GM19043 (cell line): Measurements from ENCODE around the gene PRODH.
"Not testable (repeated sequence)": the region's sequence is repeated elsewhere in the genome, so short reads cannot be mapped to it uniquely, and the experiment has no call there.

ENCODE experiments used
- ATAC-seq: cut with Tn5 transposase; IDR thresholded peaks from one replicate; pipeline ENCODE4 v1.9.1; 2021; ENCODE audit warnings: low read depth; ENCODE audit not compliant: unreplicated experiment

Gene PRODH

DNA sequence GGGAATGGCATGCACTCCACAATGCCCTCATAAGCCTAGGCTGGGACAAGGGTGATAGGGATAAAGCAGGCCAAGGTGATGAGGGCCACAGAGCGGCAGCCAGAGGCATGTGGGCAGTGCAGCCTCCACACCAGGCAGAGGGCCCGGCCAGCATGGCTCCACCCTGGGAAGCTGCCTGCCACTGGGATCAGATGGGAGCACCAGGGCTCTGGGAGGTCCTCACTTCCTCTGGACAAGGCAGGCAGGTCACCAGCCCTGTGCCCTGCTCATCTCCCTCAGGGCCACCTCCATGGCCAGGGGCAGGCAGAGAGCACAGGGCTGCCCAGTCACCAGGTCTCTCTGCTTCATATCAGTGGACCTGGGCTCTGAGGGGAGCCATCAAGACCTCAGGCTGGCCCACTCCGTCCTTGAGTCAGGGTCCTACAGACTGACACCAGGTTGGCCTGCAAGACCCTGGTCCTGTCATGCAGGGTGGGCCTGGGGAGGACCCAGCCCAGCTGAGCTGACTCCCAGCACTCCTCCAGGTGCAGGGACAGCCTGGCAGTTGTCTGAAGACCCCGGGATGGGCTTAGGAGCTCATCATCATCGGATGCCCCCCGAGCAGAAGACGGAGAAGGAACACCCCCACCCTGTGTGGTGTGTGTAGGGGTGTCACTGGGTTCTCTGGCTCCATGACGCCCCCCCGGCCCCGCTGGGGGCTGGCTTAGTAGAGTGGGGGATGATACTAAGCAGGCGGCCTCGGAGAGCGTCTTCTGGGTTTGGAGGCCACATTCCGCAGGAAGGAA is 33.3 kb upstream of the PRODH start:
- not testable (repeated sequence) for ATAC-seq

DNA sequence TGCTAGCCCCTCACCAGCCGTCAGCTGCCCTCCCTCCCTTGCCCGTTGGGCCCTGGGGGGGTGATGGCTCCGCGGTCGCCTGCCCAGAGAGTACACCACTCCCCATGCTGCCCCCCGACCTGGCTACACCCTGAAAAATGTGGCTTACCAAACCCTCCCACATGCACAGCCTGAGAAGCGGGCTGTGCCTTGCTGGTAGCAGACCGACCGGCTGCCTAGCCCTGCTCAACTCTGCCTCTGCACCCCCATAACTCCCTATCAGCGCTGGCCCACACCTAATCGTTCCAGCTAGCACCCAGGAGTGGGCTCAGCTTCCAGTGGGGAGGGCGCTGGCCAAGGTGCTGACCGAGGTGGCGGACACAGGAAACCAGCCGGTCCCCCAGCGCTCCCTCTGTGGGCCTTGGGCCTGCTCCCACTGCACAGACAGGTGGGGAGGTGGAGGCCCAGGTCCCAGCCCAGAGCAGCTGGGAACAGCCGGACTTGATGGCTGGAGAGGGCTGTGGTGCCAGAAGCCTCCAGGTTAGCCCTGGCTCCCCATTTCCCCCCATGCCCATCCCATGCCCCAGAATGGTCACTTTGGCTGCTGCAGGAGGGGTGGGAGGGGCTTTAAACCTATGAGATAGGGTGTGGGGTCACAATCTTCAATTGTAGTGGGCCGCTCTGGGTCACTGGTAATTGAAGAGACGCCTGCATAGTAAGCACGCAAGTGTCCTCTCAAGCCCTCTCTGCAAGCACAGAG is 32.1 kb upstream of the PRODH start:
- ATAC-seq: no peak

DNA sequence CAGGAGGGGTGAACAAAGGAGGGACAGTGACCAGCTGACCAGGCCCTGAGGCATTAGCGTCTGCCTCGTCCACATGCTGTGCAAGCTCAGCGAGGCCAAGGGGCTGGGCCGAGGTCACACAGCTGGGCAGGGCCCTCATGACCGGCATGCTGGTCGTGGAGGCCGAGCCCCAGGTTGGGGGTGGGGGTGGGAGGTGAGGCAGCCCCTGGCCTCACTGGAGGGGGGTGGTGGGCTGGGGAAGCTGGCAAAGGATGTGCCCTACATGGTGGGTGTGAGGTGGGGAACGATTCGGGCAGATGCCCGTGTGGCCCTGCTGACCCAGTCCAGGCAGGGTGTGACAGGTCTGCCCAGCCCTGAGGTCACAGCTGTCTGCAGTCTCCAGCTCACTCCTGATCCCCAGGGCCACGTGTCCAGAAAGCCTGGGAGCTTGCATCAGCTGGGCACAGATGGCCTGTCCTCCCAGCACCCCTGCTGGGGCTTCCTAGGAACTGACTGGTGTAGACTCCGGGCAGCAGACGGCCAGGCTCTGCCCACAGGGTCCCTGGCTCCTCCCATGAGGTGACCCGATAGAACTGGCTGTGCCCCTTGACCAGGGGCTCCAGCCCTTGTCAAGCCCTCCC is 31.4 kb upstream of the PRODH start:
- not testable (repeated sequence) for ATAC-seq

DNA sequence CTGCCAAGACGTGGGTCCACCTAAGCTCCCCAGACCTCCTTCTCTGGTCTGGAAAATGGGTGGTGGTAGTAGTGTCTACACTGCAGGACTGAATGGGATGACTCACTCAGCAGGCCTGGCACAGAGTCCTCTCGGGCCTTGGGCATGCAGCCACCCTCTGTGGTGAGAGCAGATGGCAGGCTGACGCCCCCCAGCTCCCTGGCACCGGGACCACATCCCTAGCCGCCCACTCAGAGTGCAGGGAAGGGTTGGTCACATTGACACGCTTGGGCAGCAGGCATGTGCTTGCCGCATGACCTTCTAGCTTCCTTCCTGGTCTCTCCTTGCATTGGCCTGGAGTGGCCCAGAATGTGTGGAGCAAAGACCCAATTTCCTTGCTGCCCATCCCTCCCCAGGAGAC is 30.7 kb upstream of the PRODH start:
- no peak for ATAC-seq

DNA sequence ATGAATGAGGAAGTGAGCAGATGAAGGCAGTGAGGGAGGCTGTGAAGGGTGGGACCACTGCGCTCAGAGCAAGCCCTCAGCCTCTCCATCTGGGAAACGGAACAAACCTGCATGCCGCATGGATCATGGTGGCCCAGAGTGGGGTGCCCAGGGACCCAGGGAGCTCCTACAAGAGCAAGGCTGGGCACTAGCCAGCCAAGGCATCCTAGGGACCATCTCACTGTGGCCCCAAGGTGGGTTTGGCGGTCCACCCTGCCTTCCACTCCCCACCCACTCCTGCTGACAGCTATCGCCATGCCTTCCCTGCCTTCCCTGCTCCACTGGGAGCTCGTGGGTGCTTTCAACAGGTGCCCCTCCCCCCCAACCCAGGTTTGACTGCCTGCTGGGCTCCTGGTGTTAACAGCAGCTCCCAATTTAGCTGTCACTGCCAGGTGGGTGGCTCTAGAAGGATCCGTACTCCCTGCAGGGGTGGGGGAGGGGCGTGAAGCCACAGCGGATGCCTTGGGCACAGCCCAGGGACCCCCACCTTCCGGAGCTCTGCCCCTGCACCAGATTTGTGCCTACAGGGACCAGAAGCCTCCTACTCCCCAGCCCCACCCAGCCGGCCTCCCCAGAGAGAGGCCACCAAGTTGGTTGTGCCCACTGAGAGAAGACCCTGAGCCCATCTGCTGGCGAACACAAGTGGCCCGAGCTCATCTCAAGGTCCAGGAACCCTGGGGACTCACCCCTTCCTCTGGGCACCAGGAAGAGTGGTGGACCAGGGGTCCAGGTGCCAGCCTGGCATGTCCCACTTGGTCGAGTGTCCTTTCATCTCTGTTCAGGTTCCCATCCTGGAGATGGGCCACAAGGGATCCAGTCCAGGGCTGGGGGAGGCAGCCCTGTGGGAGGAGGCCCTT is 29.7 kb upstream of the PRODH start:
- no peak for ATAC-seq

DNA sequence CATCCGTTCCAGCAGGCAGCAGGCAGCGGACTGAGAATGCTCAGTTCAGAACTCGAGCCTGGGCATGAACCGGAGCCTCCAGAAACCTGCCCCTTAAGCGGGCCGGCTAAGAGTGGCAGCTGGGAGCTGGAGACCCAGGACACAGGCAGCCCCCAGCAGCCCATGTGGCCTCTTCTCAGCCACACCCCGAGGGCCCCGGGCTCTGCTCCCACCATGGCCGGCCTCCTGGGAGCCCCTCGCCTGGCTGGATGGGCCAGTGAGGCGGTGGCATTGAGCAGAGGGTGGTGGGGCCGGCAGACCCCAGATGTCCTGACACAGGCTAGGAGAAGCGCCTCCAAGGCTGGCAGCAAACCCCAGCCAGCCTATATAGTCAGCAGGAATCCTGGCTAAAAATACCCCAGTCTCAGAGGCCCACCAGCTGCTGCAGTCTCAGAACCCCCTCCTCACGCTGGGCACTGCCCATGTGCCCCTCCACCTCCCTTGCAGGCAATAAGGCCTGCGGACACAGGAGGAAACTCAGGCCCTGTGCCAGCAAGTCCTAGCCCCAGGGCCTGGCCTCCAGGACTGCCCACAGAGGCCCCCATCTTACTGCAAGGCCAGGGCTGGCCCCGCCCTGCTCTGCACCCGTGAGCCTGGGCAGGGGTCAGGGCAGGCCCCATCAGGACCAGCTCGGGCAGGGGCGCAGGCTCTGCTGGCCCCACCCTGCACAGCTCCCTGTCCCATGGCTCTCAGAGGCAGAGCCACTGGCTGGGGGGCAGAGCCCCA is 28.6 kb upstream of the PRODH start:
- not testable (repeated sequence) for ATAC-seq

DNA sequence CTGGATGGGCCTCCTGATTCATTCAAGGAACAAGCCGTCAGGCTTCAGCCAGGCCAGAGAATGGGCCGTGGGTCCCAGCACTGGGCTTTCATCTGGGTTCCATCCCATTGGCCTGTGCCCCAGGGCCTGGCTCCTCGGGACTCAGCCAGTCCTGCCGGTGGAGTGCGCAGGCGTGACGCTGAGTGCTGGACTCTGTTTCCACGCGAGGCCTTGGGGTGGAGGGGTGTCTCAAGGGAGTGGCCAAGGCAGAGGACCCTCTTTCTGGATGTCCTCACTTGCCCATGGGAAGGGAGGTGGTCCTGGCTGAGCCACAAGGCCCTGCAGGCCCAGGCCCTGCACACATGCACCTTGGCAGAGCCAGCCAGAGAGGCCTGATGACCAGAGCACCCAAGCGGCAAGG is 28.0 kb upstream of the PRODH start:
- ATAC-seq: not testable (repeated sequence)

DNA sequence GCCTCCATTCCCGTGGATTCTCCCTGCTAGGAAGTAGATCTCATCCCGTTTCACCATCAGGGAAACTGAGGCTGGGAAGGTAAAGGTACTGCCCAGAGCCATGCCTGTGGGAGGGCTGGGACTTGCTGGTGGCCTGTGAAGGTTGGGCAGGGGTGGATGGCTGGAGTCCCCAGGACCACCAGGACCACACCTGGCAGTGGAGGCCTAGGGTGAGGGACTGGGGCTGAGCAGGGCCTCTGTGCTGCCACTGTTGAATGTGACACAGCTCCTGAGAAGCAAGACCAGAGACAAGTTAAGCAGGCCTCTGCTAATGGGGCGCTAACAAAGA is 26.2 kb upstream of the PRODH start:
- no peak for ATAC-seq

DNA sequence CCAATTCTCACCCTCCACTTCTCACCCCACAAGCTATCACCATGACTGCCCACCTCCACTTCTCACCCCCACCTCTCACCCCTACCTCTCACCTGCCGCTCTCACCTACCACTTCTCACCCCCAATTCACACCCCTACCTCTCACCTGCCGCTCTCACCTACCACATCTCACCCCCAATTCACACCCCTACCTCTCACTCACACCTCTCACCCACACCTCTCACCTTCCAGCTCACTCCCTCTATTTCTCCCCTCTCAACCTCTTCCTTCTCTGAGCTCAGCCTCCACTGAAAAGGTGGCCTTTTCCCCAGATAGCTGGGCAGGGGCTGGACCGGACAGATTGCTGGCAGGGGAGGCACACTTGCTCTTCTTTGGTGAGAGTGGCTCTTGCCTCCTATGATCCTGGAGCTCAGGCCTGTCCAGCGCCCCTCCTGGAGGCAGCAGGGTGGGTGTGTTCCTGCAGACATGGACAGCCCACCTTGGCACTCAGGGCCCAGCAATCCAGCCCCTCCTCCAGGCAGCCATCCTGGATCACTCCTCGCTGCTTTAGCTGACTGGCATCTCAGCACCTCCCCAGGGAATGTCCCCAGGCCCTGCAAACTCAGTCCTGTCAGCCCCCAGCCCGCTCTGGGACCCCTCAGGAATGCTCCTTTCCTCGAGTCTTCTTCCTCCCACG is 25.7 kb upstream of the PRODH start:
- not testable (repeated sequence) for ATAC-seq

DNA sequence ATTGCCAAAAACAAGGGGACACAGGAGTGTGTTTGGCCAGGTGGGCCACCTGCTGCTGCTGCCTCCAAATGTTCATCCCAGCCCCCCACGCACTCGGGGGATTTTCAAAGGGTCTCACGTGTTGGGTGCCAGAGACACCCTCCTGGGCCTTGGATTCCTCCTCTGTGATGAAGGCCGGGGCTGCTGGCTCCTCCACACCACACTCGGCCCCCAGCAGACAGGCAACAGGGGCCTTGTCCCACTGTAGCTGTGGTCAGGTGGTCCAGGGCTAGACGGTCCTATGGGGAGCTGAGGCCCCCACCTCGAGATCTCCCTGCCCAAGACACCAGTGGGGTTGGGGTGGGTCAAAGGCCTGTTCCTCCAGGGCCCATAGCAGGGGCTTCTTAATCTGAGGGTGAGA is 25.1 kb upstream of the PRODH start:
- ATAC-seq: not testable (repeated sequence)

DNA sequence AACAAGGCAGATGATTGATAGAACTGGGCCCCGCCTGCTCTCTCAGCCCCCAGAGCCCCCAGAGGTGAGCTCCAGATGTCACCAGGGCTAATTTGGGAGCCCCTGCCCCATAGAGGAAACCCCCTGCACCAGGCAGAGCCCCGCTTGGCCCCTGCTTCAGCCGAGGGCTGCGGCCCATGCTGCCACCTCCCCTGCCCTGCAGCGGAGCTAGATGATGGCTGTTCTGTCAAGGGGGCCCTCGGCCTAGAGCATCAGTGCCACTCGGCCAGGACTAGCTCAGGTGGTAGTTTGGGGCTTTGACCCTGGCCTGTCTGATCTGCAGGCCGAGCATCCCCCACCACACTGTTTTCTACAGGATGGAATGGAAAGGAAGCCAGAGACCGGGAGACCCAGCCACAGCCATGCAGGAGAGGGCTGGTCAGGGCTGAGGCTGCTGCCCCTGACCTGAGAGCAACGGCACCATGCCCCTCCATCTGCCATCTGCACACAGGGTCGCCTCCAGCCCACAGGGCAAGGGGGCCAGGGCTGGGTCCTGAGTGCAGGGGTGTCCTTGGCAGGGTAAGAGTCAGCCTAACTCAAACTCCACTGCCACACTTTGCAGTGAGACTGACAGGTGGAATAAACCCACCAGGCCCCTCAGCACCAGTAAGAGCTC is 24.2 kb upstream of the PRODH start:
- ATAC-seq: not testable (repeated sequence)

DNA sequence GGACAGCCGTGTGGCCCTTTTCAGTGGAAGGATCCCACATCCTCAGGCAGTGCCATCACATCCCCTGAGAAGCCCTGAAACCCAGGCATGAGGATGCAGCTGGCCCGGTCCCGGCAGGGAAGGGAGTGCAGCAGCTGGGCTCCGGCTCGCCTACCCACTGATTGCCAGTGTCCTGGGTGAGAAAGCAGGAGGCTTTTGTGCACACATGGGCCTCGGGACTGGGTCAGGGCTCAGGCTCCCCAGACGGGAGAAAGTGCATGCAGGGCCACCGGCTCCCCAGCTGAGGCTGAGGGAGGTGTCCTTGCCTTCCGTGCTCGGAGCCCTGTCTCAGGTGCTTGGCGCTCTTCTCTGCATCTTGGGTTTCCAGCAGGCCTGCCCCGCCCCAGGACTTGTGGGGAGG is 23.6 kb upstream of the PRODH start:
- not testable (repeated sequence) for ATAC-seq

DNA sequence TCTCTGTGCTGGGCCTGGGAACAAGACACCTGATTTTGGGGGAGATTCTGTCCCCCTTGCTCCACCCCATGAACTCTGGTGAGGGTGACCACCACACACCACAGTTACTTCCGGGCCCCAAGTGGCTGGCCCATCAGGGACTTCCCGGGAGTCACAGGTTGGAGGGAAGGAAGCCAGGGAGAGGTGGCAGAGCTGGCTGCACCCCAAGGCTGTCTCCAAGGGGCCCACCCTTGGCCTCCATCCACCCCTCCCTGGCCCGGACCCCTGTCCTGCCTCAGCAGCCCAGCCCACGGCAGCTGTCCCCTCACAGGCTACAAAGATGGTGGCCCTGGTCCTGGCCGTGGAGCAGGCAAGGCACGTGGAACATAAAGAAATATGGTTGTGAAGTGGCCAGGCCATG is 23.2 kb upstream of the PRODH start:
- not testable (repeated sequence) for ATAC-seq

DNA sequence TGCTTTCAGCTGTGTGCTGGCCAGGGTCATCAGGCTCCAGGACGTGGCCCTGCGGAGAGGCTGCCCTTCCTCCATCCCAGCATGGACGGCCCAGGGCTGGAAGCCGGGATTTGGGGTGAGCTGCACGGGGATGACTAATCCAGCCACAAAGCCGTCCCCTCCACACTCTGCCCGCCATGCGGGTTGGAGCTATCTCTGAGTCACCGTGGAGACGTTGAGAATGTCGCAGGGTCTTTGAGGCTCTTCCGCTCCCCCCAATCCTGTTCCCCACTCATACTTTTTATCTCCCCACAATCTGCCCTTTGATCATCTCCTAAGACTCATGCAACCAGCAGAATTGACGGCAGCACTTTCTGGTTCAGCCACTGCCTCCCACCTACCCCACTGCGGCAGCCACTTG is 22.6 kb upstream of the PRODH start:
- not testable (repeated sequence) for ATAC-seq

DNA sequence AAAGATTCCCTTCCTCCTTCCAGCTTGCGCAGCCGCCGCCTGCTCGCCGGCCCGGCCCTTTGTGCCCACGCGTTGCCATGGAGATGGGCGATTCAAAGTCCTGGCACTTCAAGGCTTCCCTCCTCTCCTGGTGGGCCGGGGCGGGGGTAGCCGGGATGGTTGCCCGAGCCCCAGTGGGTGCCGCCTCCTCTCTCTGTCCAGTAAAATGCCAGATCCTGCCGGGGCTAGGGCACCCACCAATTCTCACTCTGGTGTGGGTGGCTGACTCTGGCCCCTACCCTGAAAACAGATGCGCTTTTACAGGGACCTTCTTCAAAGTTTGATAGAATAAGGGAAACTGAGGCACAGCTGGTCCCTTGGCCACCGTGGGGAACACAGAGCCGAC is 22.2 kb upstream of the PRODH start:
- ATAC-seq: not testable (repeated sequence)

DNA sequence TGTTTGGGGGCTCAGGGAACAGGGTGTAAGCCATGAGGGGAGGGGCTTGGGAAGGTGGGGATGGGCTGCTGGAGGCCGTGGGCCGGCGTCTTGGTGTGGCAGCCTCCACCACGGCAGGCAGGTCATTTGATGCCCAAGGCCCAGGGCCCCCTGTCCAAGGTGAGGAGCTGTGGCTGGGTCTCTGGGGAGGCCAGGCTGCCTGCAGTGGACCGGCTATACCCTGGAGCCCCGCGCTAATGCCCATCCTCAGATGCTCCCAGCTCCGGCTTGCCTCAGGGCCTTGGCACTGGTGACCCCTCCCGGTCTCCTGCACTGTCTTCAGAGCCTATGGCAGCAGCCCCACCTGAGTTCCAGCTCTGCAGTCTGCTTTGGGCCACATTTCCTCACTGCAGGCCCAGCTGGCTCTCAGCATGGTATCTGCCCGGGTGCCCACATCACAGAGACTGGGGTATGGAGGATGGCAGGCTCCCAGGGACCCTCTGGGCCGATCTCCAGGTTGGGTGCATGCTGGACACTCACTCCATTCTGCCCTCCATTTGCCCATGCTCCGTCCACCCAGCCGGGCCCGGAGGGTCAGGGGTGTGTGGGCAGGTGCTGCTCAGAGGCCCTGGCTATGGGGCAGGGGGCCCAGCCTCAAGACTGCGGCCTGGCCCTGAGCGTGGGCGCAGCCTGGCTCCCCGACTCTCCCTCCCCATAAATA is 21.7 kb upstream of the PRODH start:
- ATAC-seq: not testable (repeated sequence)

DNA sequence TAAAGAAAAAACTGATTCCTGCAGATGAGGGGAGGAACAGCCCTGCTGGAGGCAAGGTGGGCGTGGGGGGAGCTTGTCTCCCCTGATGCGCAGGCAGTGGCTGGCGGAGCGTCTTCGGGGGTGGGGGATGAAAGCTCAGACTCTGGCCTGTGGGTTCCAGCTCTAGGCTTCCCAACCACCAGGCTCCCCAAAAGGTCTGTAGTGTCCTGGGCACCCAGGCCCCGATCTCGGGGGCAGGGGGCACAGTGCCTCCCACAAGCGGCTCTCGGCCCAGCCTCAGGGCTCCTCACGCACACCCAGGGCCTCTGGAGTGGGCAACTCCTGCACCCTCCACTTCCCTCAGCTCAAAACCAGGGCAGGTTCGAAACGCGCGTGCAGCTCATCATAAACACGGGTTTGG is 20.9 kb upstream of the PRODH start:
- ATAC-seq: not testable (repeated sequence)
